ENCODE measurements around the gene MAOB. TPM values are rescaled to one million over a fixed set of nuclear protein-coding genes. Genes with fewer than 3 reads are reported as not detected.

Gene MAOB
- total and polyA plus RNA-seq, 2 donors (not counting 1 experiment from before 2014, with no cell fraction given), result 3.8 to 4.6 TPM

GRCh38 chrX:43809463-43809862, 72.8 kb downstream of the MAOB start:
- no peak overlapping the region for H3K27ac ChIP-seq (ENCODE audit: insufficient read depth, low read length)
- no peaks in the 10 kb centered on the region for H3K27me3 ChIP-seq (ENCODE audit: control insufficient read depth, insufficient read depth, low read length)
- H3K79me2 ChIP-seq (ENCODE audit: control insufficient read depth, insufficient read depth, low read length), result no peaks in the 10 kb centered on the region
- no peaks in the 10 kb centered on the region for H3K4me1 ChIP-seq (ENCODE audit: control insufficient read depth, extremely low read depth, insufficient read depth, low read length)
- no peaks in the 10 kb centered on the region for H3K9me3 ChIP-seq (ENCODE audit: control insufficient read depth, insufficient read depth, low read depth, low read length)
- no peak overlapping the region for H2AFZ ChIP-seq (ENCODE audit: low read length)
- no peaks in the 10 kb centered on the region for H4K20me1 ChIP-seq (ENCODE audit: control insufficient read depth, extremely low read depth, insufficient read depth, low read length)
- TF ChIP-seq CTCF (conservative IDR thresholded peaks at IDR 0.05 in 1 of 2, IDR thresholded peaks at IDR 0.05 in 1 of 2; ENCODE audit: low read depth in 1 of 2, low read length in 2 of 2), result no peak
- no peak for TF ChIP-seq EZH2 (IDR thresholded peaks at IDR 0.05; ENCODE audit: low read length, missing control alignments)
- H3K9ac ChIP-seq (ENCODE audit: insufficient read depth, low read length), result no peak overlapping the region
- DNase-seq (ENCODE audit: low read depth in 2 of 2), result peak; percentile 50 to 80
- H3K4me3 ChIP-seq (replicated peaks in 1 of 4; ENCODE audit: control extremely low read depth in 1 of 4, insufficient read depth in 1 of 4, low read depth in 3 of 4, low read length in 4 of 4), result no peak overlapping the region
- no peak overlapping the region for H3K4me2 ChIP-seq (ENCODE audit: extremely low read depth, insufficient read depth, low read length)
- H3K36me3 ChIP-seq (ENCODE audit: control insufficient read depth, insufficient read depth, low read length), result no peaks in the 10 kb centered on the region

GRCh38 chrX:43808231-43808630, 74.0 kb downstream of the MAOB start:
- Histone ChIP-seq H3K79me2 (ENCODE audit: control insufficient read depth, insufficient read depth, low read length) (no peaks in the 10 kb centered on the region), H3K9ac (ENCODE audit: insufficient read depth, low read length) (no peak overlapping the region), H3K4me3 (replicated peaks in 1 of 4; ENCODE audit: control extremely low read depth in 1 of 4, insufficient read depth in 1 of 4, low read depth in 3 of 4, low read length in 4 of 4) (no peak overlapping the region), H2AFZ (ENCODE audit: low read length) (no peak overlapping the region), H3K36me3 (ENCODE audit: control insufficient read depth, insufficient read depth, low read length) (no peaks in the 10 kb centered on the region), H3K27me3 (ENCODE audit: control insufficient read depth, insufficient read depth, low read length) (no peaks in the 10 kb centered on the region), H3K27ac (ENCODE audit: insufficient read depth, low read length) (no peak overlapping the region), H3K4me2 (ENCODE audit: extremely low read depth, insufficient read depth, low read length) (no peak overlapping the region), H4K20me1 (ENCODE audit: control insufficient read depth, extremely low read depth, insufficient read depth, low read length) (no peaks in the 10 kb centered on the region), H3K9me3 (ENCODE audit: control insufficient read depth, insufficient read depth, low read depth, low read length) (no peaks in the 10 kb centered on the region), H3K4me1 (ENCODE audit: control insufficient read depth, extremely low read depth, insufficient read depth, low read length) (no peaks in the 10 kb centered on the region)
- no peak for DNase-seq (ENCODE audit: low read depth in 2 of 2)
- TF ChIP-seq CTCF (conservative IDR thresholded peaks at IDR 0.05 in 1 of 2, IDR thresholded peaks at IDR 0.05 in 1 of 2; ENCODE audit: low read depth in 1 of 2, low read length in 2 of 2), result no peak

GRCh38 chrX:43805579-43805978, 76.7 kb downstream of the MAOB start:
- peak; percentile 10 to 52 for DNase-seq (ENCODE audit: low read depth in 2 of 2)
- Histone ChIP-seq H3K4me2 (ENCODE audit: extremely low read depth, insufficient read depth, low read length) (no peak overlapping the region), H3K27me3 (ENCODE audit: control insufficient read depth, insufficient read depth, low read length) (no peaks in the 10 kb centered on the region), H3K36me3 (ENCODE audit: control insufficient read depth, insufficient read depth, low read length) (no peaks in the 10 kb centered on the region), H3K27ac (ENCODE audit: insufficient read depth, low read length) (no peak overlapping the region), H2AFZ (ENCODE audit: low read length) (no peak overlapping the region), H3K4me1 (ENCODE audit: control insufficient read depth, extremely low read depth, insufficient read depth, low read length) (no peaks in the 10 kb centered on the region), H4K20me1 (ENCODE audit: control insufficient read depth, extremely low read depth, insufficient read depth, low read length) (no peaks in the 10 kb centered on the region), H3K9me3 (ENCODE audit: control insufficient read depth, insufficient read depth, low read depth, low read length) (no peaks in the 10 kb centered on the region), H3K79me2 (ENCODE audit: control insufficient read depth, insufficient read depth, low read length) (no peaks in the 10 kb centered on the region), H3K4me3 (replicated peaks in 1 of 4; ENCODE audit: control extremely low read depth in 1 of 4, insufficient read depth in 1 of 4, low read depth in 3 of 4, low read length in 4 of 4) (no peak overlapping the region), H3K9ac (ENCODE audit: insufficient read depth, low read length) (no peak overlapping the region)
- TF ChIP-seq CTCF (conservative IDR thresholded peaks at IDR 0.05 in 1 of 2, IDR thresholded peaks at IDR 0.05 in 1 of 2; ENCODE audit: low read depth in 1 of 2, low read length in 2 of 2) (no peak), EZH2 (IDR thresholded peaks at IDR 0.05; ENCODE audit: low read length, missing control alignments) (no peak)

Measured in fibroblast of lung (primary cell).